NCI-H524 (cell line): ENCODE measurements around the gene ARL5C.
A peak's percentile ranks its signal among the peaks of the same experiment; 100 is the strongest.
"Not testable (repeated sequence)": the region's sequence is repeated elsewhere in the genome, so short reads cannot be mapped to it uniquely, and the experiment has no call there.

ENCODE experiments used
- DNase-seq, 2 experiments: peaks; one replicate each; lab custom pipeline; 2025; lab: John Stamatoyannopoulos, UW

Gene ARL5C

DNA sequence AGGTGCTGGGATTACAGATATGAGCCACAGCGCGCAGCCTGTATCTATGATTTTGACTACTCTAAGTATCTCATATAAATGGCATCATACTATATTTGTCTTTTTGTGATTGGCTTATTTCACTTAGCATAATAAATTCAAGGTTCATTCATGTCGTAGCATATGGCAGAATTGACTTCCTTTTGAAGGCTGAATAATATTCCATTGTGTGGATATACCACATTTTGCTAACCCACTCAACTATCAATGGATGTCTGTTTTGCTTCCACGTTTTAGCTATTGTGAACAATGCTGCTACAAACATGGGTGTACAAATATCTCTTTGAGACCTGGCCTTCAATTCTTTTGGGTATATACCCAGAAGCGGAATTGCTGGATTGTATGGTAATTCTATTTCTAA is 24.7 kb downstream of the ARL5C start:
- DNase-seq = no peak

DNA sequence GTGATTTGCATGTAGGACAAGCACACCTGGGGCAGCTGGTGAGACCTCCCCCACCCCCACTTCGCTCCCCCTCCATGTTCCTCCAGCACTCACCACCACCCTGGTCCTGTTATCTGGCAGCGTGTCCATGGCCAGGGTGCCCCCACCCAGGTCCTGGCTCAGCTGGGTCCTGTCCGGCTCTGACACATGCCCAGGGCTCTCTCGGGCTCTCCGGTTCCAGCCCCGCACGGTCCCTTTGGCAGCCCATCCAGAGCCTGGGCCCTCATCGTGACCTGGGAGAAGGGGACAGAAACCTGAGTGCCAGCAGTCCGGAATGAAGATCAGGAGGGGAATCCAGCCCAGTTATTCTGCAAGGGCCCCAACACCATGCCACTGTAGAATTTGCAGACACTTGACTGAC is 26.4 kb downstream of the ARL5C start:
- DNase-seq = no peak

DNA sequence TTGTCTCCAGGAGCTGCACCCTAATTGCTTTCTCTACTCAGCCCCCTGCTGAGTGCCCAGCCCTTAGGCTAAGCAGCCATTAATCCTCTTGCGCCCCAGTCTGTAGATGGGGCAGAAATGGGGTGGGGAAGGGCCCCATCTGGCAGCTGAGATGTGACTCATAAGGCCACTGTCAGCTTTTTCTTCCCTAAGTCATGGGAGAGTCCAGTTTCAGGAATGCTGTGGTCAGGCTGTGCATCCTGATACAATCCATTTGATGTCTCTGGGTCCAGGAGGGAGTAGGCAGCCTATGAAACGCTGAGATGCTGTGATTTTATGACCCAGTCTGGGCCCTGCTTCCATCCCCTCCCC is 26.8 kb downstream of the ARL5C start:
- DNase-seq = peak in 1 of 2 experiments; percentile 29

DNA sequence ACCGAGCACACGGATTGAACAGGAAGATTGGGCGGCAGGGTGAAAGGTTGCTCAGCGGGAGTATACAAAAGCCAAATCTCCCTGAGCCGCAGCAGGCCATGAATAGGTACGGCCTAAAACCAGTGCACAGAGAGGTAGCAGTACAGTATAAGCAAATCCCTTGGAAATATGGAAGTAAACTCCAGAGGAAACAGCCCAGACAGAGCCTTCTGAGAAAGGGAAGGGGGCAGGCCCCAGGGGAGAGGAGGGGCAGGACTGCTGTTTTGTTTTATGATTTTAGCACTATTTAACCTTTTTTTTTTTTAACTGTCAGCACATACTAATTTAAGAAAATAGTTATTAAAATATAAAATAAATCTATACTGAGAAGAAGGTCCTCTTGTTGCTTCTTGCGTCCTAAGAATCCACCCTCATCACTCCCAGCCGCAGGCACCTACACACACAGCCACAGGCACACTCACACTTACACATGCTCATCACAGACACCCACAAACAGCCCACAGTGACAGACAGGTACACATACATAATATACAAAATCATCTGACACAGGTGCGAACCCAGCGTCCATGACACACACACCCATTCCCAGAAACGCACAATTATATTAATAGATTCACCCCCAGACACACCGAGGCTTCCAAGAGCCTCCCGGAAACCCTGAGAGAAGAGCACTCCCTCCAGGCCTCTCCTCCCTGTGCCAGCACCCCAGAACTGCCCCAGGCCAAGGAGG is 27.4 kb downstream of the ARL5C start:
- no peak for DNase-seq

DNA sequence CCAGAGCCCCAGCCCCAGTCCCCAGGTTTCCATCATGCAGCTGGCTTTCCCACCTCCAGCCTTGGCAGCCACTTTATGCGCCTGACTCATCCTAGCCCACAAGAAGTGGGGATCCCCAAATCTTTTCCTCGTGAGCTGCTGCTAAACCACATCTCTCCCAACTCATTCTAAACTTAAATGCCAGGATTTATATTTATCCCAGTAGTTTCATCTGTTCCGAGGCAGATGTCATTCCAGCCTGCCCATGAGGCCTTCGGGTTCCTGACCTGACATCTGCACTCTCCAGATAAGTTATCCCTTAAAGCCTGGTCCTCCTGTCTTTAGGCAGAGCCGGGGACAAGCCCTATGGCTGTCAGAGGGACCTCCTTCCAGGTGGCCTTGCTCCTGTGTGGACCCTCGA is 31.1 kb downstream of the ARL5C start:
- DNase-seq = peak in 1 of 2 experiments; percentile 23

DNA sequence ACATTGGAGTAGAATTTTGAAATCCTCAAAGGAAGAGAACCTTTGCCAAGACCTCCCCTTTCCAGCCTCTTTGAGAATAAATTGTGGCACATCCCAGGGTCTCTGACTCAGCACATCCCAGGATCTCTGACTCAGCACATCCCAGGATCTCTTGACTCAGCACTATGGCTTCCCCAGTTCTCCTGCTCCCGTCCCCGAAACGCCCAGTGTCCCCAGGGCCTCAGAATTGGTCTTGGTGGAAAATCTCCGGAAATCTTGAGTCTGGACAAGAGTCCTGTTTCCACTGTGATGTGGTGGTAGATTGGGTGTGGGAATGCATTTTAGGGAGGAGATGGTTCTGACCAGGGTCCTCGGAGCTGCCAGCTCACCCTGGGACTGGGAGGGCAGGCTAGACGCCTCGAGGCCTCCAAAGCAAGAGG is 33.8 kb downstream of the ARL5C start:
- no peak for DNase-seq

DNA sequence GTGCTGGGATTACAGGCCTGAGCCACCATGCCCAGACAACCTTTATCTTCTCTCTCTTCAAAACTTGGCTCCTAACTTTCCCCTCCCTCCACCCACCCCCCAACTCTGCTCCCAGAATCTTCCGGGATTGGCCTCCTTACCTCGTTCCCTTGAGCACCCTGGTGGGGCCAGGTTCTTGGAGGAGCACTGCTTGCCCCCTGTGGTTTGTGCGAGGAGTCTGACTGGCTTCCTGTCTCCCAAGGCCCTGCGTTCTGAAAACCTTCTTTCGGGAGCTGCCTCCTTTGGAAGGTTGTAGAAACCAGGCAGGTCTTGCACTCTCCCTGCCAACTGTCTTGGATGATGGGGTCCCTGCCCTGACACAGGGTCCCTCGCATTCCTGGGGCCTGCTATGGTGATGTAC is 34.3 kb downstream of the ARL5C start:
- no peak for DNase-seq

DNA sequence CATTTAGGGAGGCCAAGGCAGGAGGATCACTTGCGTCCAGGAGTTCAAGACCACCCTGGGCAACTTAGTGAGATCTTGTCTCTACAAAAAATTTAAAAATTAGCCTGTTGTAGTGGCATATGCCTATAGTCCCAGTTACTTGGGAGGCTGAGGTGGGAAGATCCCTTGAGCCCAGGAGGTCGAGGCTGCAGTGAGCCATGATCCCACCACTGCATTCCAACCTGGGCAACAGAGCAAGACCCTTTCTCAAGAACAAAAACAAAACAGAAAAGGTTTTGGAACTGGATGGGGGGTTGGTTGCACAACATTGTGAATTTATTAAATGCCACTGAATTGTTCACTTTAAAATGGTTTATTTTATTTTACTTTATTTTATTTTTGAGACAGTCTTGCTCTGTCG is 35.8 kb downstream of the ARL5C start:
- DNase-seq = no peak

DNA sequence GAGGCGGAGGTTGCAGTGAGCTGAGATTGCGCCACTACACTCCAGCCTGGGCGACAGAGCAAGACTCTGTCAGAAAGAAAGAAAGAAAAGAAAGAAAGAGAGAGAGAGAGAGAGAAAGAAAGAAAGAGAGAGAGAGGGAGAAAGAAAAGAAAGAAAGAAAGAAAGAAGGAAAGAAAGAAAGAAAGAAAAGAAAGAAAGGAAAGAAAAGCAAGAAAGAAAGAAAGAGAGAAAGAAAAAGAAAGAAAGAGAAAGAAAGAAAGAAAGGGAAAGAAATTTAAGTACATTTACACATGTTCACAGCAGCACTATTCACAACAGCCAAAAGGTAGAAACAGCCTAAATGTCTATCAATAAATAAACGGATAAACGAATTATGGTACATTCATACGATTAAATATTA is 36.4 kb downstream of the ARL5C start:
- not testable (repeated sequence) for DNase-seq

DNA sequence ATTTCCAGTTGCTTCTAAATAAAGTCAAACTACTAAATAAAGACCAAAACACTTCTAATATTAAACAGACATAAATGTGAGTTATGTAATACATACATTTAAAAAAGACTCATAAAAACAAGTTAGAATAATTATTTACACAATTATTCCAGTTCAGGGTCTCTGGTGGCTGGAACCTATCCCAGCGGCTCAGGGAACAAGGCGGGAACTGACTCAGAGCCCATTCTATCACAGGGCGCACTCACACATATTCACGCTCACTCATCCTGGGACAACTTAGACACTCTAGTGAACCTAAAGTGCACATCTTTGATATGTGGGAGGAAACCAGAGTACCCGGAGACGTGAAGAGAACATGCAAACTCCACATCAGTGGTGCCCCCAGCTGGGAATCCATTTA is 39.5 kb downstream of the ARL5C start:
- no peak for DNase-seq

DNA sequence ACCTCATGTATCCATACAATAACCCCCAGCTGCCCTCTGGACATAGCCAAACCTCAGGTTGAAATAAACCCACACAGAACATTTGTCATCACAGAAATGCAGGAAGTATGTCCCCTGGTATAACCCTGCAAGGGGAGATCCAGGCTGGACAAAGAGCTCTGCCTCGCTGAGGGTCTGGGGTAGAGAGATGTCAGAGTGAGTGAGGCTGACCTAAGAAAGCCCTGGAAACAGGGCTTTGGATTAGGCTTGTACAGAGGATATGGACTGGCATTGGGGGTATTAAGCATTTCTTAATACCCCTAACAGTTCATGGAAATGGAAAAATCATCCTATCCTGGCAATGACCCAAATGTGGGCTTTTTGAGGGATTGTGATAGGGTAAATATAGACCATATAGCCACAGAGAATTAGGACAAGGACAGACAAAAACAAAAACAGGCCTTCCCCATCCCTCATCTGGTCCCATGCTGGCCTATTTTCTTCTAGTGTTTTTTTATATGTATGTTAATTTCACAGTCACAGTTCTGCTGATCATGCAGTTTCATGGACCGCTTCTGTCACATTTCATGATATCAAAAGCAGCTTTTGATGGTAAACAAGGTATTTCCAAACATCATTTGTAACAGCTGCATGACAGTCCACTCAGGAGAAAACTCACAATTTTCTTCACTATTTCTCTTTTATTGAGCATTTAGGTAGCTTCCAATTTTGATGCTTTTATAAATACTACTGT is 40.7 kb downstream of the ARL5C start:
- DNase-seq = no peak

DNA sequence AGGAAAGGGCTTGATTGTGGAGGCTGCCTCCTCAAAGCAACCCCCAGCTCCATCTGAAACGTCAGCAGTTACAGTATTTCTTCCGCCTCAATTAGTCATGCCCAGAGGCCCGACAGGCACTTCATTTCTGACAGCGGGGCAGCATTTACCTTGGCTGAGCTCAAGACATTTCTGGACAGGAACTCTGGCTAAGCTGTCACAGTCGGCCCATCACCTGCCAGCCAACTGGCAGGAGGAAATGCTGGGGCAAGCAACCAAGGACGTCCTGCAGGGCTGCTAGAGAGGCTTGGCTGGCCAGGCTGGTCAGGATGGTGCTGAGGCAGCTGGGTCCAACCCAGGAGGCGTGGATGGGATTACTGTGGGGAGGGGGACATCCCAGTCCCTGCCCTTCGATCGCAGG is 42.3 kb downstream of the ARL5C start:
- no peak for DNase-seq

DNA sequence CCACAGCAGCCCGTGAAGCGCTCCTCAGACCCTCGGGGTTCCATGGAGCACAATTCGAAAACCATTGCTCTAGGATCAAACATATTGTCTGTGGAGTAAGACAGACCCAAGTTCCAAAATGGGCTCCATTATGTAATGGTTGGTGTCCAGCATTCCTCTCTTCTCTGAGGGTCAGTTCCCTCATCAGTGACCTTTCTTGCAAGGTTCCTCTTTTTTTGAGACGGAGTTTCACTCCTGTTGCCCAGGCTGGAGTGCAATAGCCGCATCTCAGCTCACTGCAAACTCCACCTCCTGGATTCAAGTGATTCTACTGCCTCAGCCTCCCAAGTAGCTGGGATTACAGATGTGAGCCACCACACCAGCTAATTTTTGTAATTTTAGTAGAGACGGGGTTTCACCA is 43.0 kb downstream of the ARL5C start:
- DNase-seq = no peak

DNA sequence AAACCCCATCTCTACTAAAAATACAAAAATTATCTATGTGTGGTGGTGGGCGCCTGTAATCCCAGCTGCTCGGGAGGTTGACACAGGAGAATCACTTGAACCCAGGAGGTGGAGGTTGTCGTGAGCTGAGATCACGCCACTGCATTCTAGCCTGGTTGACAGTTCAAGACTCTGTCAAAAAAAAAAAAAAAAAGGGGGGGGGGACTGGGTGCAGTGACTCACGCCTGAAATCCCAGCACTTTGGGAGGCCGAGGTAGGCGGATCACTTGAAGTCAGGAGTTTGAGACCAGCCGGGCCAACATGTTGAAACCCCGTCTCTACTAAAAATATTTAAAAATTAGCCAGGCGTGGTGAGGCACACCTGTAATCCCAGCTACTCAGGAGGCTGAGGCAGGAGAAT is 44.0 kb downstream of the ARL5C start:
- DNase-seq = not testable (repeated sequence)

DNA sequence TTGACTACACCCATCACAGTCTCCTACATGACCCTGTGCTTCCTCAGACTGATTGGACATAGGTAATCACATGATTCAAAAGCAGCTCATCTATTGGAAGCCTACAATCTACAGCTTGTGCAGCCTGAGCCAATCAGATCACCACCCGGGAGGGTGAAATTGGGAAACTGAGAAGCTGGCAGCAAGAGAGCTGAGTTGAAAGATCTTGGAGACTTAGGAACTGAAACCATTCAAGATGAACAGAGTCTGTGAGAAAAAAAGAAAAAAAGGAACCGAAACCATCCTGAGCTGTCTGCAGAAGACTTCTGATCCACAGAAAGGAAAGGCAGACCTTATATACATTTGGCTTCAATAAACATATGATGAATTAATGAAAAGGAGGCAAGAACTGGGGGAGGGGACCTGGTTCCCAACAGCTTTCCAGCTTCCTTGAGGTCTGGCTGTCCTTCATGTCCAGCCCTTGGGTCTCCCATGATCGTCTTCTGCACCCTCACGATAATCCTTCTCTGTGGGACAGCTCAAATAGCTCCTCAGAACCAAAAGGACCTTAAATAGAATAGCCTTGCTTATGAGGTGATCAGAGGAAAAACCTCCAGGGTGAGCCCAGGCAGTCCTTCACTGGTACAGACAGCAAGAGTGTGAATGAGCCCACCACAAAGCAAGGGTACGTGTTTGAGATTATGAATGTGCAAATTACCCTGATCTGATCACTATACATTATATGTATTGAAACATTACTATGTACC is 47.1 kb downstream of the ARL5C start:
- DNase-seq = no peak

DNA sequence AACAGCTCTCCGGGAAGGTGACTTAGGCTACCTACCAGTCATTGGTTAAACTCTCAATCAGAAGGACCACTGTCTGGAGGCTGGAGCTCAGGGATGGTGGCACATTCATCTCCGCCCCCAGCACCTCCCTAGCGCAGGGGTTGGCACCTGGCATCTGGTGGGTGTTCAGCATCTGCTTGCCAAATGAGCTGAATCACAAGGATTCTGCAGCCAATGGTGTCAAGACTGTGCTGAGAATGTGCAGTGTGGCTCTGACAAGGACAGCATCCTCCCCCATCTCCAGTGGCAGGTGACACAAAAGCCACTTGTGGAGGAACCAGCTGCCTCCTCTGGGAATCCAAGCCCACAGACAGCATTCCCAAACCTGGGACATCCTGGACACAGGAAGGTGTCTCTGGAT is 49.7 kb downstream of the ARL5C start:
- no peak for DNase-seq

DNA sequence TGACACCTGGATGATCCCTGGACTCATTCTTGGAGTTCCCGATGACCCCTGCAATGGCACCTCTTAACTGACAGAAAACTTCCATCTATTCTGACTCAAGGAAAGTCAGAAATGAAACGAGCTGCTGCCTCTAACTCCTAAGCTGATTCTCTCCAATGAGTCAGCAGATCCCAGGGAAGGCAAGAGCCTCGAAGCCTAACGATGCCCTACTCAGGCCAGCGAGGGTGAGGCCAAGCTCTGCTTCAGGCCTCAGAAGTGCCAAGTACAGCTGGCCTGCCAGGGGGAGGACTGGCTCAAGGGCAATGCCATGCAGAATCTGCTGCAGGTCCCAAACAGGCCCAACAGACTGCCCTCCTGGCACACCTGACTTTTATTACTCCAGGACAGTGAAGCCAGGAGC is 50.8 kb downstream of the ARL5C start:
- no peak for DNase-seq

DNA sequence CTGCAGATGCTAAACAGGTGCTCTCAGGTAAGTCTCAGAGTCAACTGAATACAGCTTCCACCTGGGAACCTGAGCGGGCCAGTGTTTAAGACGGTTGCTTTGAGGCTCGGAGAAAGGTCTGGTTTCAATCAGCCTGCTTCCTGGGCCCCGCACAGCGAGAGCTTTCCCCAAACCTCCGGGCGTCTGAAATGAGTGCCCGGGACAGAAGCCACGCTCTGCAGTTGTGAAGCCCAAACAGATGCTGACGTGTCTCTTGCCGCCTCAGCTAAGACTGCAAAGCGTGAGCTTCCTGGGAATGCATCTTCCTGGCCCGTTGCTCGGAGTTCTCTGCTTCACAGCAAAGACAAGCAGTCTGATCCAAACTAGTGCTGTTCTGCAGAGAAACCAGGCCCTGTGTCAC is 51.2 kb downstream of the ARL5C start:
- no peak for DNase-seq

DNA sequence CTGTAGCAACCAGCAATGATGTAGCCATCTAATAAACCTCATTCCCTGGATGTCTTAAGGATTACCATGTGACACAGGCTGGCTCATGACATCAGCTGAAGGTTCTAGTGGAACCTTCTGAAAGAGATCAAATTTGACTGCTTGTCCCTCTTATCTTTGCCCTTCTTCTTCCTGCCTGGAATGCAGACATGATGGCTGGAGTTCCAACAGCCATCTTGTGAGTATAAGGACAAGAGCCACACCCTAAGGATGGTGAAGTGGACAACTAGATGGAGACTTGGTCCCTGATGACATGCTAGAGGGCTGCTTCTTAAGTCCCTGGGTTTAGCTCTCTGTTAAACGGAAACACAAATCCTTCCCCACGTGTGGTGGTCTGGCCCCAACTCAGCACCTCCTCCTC is 52.1 kb downstream of the ARL5C start:
- DNase-seq = no peak

DNA sequence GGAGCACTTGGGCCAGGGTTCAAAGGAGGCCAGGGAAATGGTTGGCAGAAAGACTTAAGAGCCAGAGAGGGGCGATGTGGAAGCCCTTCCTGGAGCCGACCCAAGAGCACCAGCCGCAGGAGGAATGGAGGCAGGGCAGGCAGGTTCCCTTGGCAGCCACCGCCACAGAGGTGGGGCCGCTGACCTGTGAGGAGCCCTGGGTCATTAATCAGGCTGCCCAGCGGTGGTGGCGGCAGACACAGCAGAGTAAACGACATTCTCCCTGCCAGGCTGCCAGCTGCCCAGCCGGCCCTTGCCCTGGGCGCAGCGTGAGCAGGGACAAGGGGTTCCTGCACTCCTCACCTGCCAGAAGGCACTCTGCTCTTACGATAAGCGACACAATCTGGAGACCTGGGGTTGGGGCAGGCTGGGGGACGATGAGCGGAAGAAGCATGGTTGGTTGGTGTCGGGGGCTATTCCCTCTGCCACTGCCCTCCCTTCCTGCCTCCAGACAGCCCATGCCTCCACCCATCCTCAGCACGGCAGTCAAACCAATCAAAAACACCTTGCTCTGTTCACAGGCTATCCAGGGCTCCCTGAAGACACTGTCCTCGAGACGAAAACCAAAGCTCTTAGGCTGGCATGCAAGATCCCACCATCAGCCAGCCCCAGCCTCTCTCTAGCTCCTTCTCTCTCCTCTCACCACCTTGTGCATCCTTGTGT is 55.4 kb downstream of the ARL5C start:
- DNase-seq = peak in 1 of 2 experiments; percentile 29

DNA sequence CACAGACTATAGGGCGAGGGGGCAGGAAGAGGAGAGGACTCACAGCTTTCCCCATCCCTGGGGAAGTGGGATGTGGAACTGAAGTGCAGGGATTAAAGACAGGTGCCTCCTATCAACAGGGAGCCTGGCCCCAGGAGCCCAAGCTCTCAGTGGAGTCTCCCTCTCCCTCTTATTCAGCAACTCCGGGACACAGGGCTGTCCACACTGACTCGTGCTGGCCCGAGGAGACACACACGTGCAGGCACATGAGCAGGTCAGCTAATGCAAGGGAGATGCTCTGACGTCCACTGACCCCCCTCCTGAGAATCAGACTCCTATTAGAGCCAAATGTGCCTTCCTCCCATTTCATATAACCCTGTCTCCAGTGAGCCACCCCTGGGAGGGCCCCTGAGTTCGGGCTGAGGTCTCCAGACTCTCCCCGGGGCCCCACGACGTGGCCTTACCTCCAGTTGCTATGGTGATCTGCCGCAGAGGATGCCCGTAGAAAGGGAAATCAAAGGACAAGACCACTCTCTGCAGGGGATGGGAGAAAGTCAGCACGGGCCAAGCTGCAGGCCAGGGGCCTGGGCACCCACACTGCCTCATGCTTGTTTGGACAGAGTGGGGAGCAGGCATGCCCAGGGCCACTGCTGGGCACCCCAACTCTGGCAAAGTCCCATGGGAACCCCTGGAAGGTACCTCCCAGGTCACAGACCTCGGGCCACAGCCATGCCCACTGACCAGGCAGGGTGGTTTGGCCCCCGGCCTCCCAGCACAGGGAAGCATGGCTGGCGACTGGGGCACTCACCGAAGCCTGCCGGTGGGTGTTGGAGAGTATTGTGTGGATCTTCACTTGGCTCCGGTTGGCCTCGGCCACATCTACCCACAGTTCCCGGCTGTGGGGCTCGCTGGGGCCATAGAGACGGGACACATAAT is 57.2 kb downstream of the ARL5C start:
- DNase-seq = peak; percentile 40 to 71
